ENCODE measurements around the gene HLA-G.
A peak's percentile ranks its signal among the peaks of the same experiment; 100 is the strongest.
"Not testable (repeated sequence)": the region's sequence is repeated elsewhere in the genome, so short reads cannot be mapped to it uniquely, and the experiment has no call there.

Gene HLA-G

DNA sequence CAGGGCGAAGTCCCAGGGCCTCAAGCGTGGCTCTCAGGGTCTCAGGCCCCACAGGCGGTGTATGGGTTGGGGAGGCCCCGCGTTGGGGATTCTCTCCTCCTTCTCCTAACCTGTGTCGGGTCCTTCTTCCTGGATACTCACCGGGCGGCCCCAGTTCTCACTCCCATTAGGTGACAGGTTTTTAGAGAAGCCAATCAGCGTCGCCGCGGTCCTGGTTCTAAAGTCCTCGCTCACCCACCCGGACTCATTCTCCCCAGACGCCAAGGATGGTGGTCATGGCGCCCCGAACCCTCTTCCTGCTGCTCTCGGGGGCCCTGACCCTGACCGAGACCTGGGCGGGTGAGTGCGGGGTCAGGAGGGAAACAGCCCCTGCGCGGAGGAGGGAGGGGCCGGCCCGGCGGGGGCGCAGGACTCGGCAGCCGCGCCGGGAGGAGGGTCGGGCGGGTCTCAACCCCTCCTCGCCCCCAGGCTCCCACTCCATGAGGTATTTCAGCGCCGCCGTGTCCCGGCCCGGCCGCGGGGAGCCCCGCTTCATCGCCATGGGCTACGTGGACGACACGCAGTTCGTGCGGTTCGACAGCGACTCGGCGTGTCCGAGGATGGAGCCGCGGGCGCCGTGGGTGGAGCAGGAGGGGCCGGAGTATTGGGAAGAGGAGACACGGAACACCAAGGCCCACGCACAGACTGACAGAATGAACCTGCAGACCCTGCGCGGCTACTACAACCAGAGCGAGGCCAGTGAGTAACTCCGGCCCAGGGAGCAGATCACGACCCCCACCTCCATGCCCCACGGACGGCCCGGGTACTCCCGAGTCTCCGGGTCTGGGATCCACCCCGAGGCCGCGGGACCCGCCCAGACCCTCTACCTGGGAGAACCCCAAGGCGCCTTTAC, at the start of gene HLA-G:
Gene HLA-G, plus strand, starts transcription at position 247 of the 892 bp plus-strand sequence. Its CDS starts 20 bp downstream, at position 267.
- no peak for DNase-seq

DNA sequence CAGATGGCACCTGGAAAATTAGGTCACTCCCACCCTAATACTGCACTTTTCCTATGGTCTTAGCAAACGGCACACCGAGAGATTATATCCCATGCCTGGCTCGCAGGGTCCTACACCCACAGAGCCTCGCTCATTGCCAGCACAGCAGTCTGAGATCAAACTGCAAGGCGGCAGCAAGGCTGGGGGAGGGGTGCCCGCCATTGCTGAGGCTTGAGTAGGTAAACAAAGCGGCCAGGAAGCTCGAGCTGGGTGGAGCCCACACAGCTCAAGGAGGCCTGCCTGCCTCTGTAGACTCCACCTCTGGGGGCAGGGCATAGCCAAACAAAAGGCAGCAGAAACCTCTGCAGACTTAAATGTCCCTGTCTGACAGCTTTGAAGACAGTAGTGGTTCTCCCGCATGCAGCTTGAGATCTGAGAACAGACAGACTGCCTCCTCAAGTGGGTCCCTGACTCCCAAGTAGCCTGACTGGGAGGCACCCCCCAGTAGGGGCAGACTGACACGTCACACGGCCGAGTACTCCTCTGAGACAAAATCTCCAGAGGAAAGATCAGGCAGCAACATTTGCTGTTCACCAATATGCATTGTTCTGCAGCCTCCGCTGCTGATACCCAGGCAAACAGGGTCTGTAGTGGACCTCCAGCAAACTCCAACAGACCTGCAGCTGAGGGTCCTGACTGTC, 47.5 kb upstream of the HLA-G start:
- not testable (repeated sequence) for DNase-seq

DNA sequence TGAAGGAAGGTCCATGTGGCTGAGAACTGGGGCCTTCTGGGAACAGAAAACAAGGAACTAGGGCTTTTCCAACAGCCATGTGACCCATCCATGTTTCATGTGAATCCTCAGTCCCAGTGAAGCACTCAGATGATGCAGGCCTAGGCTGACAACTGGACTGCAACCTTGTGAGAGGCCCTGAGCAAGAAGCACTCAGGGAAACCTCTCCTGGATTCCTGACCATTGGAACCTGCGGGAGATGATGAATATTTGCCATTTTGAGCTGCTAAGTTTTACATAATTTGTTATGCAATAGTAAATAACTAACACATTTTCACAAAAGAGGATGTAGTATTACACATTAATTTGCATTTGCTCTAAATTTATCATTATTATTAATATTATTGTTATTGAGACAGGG, 38.4 kb upstream of the HLA-G start:
- DNase-seq = no peak

DNA sequence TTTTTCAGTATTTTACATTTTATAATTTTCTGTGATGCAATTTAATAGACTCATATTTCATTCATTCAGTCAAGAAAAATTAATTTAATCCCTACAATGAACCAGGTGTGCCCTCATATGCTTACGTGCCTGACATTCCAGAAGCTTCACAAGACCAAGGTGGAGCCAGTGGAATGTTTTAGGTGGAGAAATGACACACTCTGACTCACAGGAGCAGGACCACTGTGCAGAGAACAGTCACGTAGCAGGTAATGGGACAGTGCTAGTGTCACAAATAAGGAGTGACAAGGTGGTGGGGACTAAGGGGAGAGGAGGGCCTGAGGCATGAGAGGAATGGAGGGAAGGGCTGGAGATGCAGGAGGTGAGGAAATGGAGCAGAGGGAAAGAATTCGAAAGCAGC, 37.0 kb upstream of the HLA-G start:
- DNase-seq = no peak

DNA sequence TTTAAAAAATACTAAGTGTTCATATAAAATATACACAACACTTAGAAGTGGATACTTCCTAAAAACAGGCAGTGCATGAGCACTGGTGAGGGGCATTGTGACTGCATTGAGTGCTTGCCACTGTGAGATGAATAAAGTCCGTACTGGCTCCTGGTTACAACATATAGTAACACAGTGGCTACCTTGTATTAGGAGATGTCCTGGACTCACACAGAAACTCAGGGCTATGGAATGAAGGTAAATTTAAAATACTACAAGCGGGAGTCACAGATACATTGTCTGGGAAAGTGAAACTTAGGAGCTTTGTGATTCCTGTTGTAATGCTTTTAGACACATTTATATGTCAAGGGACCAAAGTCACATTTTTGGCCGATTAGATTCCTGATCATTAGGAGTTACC, 36.5 kb upstream of the HLA-G start:
- DNase-seq = no peak

DNA sequence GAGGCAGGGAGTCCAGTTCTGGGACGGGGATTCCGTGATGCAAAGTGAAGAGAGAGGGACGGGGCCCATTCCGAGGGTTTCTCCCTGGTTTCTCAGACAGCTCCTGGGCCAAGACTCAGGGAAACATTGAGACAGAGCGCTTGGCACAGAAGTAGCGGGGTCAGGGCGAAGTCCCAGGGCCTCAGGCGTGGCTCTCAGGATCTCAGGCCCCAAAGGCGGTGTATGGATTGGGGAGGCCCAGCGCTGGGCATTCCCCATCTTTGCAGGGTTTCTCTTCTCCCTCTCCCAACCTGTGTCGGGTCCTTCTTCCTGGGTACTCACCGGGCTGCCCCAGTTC, 35.9 kb upstream of the HLA-G start:
- no peak for DNase-seq

DNA sequence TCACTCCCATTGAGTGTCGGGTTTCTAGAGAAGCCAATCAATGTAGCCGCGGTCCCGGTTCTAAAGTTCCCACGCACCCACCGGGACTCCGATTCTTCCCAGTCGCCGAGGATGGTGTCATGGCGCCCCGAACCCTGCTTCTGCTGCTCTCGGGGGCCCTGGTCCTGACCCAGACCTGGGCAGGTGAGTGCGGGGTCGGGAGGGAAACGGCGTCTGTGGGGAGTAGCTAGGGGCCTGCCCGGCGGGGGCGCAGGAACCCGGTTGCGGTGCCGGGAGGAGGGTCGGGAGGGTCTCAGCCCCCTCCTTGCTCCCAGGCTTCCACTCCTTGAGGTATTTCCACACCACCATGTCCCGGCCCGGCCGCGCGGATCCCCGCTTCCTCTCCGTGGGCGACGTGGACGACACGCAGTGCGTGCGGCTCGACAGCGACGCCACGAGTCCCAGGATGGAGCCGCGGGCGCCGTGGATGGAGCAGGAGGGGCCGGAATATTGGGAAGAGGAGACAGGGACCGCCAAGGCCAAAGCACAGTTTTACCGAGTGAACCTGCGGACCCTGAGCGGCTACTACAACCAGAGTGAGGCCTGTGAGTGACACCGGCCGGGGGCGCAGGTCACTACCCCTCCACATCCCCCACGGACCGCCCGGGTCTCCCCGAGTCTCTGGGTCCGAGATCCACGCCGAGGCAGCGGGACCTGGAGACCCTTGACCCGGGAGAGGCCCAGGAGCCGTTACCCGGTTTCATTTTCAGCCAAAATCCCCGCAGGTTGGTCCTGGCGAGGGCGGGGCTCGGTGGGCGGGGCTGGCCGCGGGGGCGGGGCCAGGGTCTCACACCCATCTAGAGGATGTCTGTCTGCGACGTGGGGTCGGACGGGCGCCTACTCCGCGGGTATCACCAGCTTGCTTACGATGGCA, 35.2 kb upstream of the HLA-G start:
- DNase-seq = peak in 1 of 2 donors; percentile 31

DNA sequence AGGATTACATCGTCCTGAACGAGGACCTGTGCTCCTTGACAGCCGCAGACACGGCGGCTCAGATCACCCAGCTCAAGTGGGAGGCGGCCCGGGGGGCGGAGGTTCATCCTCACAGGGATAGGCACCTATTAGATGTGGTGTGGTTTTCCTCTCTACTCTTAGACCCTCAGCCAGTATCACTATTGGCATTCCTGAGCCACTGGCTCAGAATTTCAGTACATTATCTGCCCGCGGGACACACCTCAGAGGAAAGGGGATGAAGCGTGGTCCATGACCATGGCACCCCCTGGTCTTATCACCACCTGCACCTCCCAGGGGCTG, 34.6 kb upstream of the HLA-G start:
- no peak for DNase-seq

DNA sequence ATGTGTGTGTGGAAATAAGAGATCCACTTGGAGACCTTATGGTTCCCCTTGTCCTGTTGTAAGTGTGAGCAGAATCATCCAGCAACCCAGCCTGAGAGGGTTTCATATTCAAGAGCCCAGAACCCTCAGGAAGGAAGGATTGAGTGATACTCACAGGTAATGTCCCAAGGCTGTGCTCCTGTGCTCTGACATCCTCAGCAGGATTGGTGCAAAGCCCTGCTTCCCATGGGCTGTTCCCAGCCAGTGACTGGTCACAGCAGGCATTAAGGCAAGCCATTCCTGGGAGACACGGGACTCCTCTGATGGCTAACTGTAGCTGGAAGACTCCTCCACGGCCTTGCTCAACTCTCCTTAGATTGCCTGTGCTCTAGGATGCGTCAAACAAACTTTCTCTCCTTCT, 33.8 kb upstream of the HLA-G start:
- no peak for DNase-seq

DNA sequence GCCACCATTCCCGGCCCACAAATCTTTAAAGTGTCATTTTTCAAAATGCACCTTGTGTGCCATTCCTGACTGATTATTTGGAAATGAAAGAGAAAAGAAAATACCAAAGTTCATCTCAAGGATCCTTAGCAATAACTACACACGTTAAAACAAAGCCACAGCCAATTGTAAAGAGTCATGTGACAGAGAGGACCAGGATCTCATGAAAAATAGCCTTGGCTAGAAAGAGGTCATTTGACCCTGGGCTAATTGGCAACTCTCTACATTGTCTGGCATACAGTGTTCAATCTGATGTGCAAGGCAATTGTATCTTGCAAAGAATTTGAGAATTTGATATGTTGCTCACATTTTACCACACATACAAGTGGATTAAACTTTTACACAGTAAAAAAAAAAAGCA, 31.6 kb upstream of the HLA-G start:
- DNase-seq = no peak

DNA sequence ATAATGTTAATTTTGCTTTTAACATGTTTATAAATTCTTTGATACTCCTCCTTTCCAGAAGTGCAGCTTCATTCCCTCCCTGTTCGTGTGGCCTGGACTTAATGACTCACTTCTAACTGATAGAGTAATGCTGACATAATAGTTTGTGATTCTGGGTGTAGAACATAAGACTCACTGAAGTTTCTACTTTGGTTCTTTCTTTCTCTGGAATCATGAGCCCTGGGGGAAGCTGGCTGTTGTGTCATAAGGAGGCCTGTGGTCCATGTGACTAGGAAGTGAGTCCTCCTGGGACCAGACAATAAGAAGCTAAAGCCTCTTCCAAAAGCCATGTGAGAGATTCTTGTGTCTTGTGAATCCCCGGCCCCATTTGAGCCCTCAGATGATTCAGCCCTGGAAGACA, 30.5 kb upstream of the HLA-G start:
- DNase-seq = no peak

DNA sequence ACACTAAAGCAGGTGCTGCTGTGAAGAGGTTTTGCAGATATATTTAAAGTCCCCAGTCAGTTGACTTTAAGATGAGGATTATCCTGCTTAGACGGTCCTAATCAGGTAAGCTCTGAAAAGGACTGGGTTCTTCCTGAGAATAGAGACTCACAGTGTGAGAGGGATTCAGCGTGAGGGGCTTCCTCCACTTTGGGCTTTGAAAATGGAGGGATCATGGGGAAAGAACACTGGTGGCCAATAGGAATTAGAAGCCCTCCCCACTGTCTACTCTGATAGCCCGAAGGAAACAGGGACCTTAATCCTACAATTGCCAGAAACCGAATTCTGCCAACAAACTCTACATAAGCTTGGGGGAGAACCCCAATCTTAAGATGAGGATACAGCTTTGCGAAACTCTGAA, 29.7 kb upstream of the HLA-G start:
- no peak for DNase-seq

DNA sequence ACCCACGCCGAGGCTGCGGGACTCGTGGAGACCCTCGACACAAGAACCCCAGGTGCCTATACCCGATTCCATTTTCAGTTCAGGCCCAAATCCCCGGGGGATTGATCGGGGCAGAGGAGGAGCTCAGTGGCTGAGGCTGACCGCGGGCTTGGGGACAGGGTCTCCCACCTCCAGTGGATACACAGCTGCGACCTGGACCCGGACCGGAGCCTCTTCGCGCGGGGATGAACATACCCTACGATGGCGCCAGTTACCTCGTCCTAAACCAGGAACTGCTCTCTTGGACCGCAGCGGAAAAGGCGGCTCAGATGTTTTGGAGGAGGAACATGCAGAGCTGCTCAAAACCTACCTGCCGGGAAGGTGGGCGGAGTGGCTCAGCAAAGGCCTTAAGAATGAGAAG, 27.4 kb upstream of the HLA-G start:
- DNase-seq = no peak

DNA sequence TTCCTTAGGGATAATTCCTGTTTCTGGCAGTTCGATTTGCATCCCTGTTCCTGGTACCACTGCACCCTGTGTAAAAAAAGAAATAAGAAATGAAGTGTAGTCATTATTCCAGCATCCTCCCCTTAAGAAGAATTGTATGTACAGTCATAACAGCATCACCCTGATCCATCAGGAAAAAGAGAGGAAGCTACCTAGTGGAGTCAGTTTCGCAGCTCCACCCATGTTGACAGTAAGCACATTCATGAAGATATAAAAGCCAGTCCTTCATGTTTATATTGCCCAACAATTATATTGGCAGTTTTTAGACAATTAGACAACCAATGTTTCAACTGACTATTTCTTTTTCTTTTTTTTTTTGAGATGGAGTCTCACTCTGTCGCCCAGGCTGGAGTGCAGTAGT, 21.2 kb upstream of the HLA-G start:
- DNase-seq = no peak

DNA sequence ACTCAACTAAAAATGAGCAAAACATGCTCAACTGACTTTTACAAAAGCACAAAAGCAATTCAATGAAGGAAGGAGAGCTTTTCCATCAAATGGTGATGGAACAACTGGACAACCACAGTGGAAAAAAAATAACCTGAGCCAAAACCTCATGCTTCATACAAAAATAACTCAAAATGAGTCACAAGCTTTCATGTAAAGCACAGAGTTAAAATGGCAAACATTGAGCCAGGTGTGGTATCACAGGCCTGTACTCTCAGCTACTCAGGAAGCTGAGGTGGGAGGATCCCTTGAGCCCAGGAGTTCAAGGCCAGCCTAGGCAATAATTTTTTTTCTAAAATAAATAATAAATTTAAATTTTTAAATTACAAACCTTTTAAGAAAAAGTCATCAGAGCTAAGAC, 18.4 kb upstream of the HLA-G start:
- DNase-seq = no peak

DNA sequence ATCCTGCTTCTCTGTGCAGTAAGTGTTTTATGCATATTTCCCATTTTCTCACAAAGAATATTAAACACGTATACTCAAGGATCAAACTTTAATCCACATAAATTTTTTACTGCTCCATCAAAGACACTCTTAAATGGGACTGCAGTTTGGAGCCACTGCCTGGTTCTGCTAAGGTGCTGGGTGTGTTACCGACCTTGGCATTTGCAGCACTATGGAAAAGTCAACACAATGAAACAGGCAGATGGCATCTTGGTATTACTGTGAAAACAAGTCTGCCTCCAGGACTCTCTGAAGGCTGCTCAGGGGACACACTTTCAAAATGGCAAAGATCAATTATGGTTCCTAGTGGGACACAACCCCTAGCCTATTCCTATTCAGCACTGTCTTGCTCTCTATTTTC, 17.3 kb upstream of the HLA-G start:
- no peak for DNase-seq

DNA sequence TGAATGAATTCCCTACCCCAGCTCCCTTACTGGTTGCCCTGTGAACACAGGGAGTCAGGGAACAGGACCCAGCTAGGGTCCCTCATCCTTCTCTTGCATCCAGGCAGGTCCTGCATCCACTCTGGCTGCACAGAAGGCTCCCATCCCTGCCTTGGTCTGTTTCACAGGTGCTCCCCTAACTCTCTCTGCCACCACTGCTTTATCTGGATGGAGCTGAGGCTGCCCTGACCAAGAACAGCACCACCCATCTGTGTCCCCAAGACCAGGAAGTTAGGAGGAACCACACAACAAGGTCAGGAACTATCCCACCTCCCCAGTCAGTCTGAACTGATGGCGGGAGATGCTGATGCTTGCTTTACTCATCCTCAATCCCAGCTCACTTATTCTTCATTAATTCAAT, 16.2 kb upstream of the HLA-G start:
- DNase-seq = no peak

DNA sequence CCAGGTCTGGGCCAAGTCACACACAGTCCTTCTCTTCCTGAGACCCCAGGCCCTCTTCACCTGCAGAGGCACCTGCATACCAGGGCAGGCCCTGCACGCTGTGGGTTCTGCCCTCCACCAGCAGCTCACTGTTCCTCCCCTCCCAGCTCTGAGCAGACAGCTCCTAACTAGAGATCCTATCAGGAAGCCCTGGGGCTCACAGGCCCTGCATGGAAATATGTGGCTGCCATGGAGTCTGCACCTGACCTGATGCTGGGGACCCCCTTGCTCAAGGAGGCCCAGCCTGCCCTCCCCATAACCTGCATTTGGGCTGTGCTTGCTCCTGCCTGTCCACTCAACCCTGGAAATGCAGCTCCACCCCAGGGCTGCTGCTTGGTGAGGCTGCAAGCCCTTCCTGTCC, 14.6 kb upstream of the HLA-G start:
- DNase-seq = no peak

DNA sequence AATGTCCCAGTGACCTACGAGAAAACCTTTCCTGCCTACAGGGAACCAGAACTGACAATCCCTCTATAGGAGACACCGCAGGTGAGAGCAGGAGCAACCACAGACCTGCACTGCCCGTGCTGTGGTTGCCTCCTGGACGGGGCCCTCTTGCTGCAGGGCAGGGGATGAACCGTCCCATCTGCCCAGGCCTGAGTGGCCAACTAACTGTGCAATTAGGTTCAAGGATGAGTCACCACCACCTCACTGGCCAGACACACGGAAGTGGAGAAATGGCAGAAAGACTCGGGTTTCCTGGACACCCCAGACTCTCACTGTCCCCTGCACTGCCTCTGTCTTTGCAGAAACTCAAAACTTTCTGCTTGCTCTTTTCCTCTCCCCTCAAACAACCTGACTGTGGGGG, 13.8 kb upstream of the HLA-G start:
- DNase-seq = no peak

DNA sequence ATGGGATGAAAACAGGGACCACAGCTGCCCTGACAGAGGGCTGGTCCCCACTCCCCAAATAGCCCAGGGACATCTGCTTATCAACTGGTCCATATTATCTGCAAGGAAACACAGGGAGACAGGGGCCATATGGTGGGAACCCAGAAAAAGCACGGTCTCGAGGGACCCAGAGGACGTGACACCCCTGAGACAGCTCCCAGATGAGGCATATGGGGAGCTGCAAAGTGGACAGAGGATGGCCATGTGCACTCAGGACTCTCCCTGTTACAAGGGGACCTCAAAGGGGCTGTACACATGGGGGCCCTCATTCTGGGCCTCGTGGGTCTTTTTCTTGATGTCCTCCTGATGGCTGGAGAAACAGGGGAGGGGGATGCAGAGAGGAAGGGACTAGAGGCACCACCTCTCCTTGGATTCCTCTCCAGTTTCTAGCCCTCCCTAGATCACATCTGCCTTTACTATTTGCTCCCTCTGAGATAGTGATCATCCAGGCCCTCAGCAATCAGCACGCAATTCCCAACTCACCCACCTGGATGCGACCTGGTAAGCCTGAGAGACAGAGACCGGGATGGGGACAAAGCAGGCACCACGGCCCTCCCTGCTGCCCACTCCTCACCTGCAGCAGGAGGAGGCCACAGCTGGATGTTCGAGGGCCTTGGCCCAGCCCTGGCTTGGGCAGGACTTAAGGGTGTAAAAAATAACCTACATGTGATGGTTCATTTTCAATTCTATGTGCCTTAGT, 13.1 kb upstream of the HLA-G start:
- no peak for DNase-seq

DNA sequence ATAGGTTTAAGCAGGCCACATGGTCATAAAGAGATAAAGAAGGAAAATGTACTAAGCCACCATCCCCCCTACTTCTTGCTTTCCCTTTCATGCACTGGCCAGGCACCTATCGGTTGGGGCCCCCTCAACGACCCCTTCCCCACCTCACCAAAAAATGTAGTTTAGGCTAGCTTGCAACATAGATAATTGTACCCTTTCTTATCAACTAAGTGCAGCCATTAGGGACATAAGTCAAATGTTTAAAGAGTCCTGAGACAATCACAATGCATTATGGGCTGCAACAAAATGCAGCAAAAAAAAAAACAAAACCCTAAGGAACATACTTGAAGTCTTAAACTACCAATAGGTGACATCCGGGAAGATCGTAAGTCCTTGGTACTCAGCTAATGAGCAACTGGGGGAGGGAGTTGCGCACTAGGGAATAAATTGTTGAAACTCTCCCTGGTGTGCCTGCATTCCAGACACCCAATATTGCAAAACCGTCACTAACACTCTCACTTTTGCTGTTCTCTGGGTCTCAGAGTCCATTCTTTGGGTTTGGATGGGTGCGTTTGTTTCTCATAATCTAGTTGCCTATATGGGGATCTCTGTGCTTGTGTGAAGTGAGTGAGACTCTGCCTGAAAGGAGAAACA, 12.4 kb upstream of the HLA-G start:
- DNase-seq = no peak

DNA sequence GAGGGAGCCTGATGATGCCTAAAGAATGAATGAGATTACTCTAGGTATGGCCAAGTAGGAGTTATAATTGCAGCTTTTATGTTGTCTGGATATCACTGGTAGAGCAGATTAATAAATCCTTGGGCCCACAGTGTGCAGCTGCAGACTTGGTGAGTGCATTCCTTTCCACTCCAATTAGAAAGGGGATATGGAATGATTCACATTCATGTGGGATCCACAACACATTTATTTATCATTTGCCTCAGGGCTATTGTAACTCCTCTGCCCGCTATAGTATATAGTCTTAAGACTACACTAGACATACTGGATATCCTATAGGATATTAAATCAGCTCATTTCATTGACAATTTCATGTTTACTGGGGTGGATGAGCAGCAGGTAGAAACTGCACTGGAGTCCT, 11.6 kb upstream of the HLA-G start:
- DNase-seq = no peak
